Activated CD8-positive, alpha-beta memory T cell treated with anti-CD3 and anti-CD28 coated beads, Interleukin-2, amount 50 U/mL, for 48 hours (primary cell): Measurements from ENCODE around the gene NSUN2.
"Not testable (repeated sequence)": the region's sequence is repeated elsewhere in the genome, so short reads cannot be mapped to it uniquely, and the experiment has no call there.

ENCODE experiments used
- DNase-seq: peaks from one replicate; pipeline ENCODE4 v3.0.0-alpha.2; 2020

NSUN2 gene

GRCh38 chr5:6632888-6633468 is at the start of gene NSUN2, which contains the start of gene SRD5A1:
Gene NSUN2, minus strand, starts transcription at chr5:6633044. Its CDS starts 65 bp downstream, at chr5:6632979.
Gene SRD5A1, plus strand, starts transcription at chr5:6633440. Its CDS starts 137 bp downstream, at chr5:6633577.
- peak; percentile 98 for DNase-seq

GRCh38 chr5:6682239-6682638 is 49.4 kb upstream of the NSUN2 start:
- no peak for DNase-seq

- no peak for DNase-seq
Measured at GRCh38 chr5:6681682-6682081, 48.8 kb upstream of the NSUN2 start.

GRCh38 chr5:6680922-6681321 is 48.1 kb upstream of the NSUN2 start:
- no peak for DNase-seq

- no peak for DNase-seq
Measured at GRCh38 chr5:6678385-6678784, 45.5 kb upstream of the NSUN2 start.

GRCh38 chr5:6676702-6677101 is 43.9 kb upstream of the NSUN2 start:
- DNase-seq = no peak

- no peak for DNase-seq
Measured at GRCh38 chr5:6675784-6676491, 43.1 kb upstream of the NSUN2 start.

- DNase-seq = no peak
Measured at GRCh38 chr5:6674886-6675285, 42.0 kb upstream of the NSUN2 start.

- no peak for DNase-seq
Measured at GRCh38 chr5:6674421-6674820, 41.6 kb upstream of the NSUN2 start.

- no peak for DNase-seq
Measured at GRCh38 chr5:6673963-6674362, 41.1 kb upstream of the NSUN2 start.

- no peak for DNase-seq
Measured at GRCh38 chr5:6673031-6673430, 40.2 kb upstream of the NSUN2 start.

GRCh38 chr5:6668717-6669116 is 35.9 kb upstream of the NSUN2 start:
- not testable (repeated sequence) for DNase-seq

GRCh38 chr5:6667648-6668047 is 34.8 kb upstream of the NSUN2 start:
- DNase-seq = no peak

GRCh38 chr5:6666762-6667161 is 33.9 kb upstream of the NSUN2 start:
- no peak for DNase-seq

GRCh38 chr5:6660688-6661087 is 27.8 kb upstream of the NSUN2 start:
- no peak for DNase-seq

GRCh38 chr5:6659941-6660684 is 27.3 kb upstream of the NSUN2 start:
- DNase-seq = no peak

- no peak for DNase-seq
Measured at GRCh38 chr5:6656680-6657079, 23.8 kb upstream of the NSUN2 start.

GRCh38 chr5:6655432-6655831 is 22.6 kb upstream of the NSUN2 start:
- DNase-seq = no peak

- DNase-seq = no peak
Measured at GRCh38 chr5:6652025-6652424, 19.2 kb upstream of the NSUN2 start.

- DNase-seq = no peak
Measured at GRCh38 chr5:6649681-6650080, 16.8 kb upstream of the NSUN2 start.

GRCh38 chr5:6649186-6649585 is 16.3 kb upstream of the NSUN2 start:
- no peak for DNase-seq

- not testable (repeated sequence) for DNase-seq
Measured at GRCh38 chr5:6645571-6646362, 12.9 kb upstream of the NSUN2 start.

- no peak for DNase-seq
Measured at GRCh38 chr5:6644794-6645241, 12.0 kb upstream of the NSUN2 start.
